ENCODE data around the gene FAM78A.
"Not testable (repeated sequence)": the region's sequence is repeated elsewhere in the genome, so short reads cannot be mapped to it uniquely, and the experiment has no call there.

The FAM78A gene

DNA sequence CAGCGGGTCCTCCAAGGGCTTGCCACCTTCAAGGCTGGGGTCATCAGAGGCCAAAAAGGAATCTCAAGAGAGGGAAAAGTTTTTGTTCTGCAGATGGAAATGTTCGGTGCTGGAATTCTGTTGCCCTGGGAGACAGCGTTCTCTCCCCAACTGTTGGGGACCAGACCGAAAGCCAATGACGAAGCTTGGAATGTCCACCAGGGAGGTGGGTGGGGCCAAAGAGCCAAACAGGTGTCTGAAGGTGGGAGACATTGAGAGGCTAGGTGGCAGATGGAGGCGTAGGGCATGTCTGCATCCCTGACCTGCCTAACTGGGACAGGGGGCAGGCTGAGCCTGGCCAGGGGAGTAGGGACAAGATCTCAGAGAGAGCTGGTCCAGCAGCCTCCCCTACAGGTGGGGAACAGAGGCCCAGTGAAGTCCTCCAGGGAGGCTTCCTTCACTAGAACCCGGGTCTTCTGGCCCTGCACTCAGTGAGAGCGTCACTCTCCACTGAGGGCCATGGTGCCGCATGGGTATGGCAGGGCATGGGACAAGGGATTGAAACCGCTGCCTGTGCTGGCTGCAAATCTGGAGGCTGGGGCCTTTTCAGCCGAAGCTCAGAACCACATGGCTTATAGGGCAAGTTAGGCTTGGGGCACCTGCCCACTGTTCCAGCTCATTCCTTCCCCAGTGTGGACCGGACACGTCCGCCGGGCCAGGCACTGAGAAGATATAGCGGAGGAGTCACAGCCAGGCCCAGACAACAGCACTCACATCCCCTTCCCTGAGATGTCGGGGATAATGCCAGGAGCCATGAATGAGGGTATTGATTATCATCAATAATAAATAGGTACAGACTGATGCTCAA, 5.0 kb upstream of the FAM78A start:
- DNase-seq (ENCODE audit: low read depth): no peak

DNA sequence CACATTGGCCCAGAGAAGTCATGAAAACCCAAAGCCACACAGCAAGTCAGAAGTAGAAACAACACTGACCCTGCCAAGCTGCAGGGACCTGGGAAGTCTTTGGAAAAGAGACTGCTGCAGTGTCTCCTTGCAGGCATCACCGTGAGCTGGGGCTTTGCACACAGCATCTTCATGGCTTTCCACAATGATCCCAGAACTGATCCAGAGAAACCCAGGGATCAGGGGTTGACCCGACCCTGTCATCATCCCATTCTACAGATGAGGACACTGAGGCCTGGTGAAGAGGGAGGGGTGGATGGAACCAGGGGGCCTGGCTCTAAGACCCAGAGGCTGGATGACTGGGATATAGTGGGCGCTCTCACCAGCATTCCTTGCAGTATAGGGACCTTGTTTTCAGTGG, 4.3 kb upstream of the FAM78A start:
- DNase-seq (ENCODE audit: low read depth): no peak

DNA sequence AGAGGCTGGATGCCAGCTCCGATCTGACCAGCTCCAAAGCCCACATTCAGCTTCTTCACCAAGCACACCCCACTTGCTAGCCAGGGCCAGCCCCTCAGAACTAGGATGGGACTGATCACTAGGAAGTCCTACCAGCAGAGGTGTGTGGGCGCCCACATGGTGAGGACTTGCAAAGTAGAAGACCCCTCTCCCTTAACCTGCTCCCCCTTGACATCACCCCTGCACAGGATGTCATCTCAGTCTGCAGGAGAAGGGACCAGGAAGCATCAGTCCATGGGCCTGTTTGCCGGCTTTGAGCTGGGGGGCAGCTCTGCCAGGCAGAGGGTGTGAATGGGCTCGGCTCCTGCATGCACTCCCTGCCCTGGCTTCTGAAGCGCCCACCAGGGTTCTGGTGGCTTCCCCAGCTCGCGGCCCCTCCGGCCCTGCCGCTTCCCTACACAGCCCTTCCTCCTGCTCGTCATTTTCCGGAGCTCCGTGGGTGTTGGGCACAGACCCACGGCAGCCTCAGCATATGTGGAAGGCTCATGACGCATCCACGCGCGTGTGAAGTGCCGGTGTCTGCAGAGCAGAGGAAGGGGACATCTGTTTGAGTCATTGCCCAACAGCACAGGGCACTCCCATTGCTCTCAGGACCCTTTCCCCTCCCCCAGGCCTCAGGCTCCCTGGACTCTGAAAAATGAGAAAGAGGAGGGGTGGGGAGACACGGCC, 3.7 kb upstream of the FAM78A start:
- no peak for DNase-seq (ENCODE audit: low read depth)

DNA sequence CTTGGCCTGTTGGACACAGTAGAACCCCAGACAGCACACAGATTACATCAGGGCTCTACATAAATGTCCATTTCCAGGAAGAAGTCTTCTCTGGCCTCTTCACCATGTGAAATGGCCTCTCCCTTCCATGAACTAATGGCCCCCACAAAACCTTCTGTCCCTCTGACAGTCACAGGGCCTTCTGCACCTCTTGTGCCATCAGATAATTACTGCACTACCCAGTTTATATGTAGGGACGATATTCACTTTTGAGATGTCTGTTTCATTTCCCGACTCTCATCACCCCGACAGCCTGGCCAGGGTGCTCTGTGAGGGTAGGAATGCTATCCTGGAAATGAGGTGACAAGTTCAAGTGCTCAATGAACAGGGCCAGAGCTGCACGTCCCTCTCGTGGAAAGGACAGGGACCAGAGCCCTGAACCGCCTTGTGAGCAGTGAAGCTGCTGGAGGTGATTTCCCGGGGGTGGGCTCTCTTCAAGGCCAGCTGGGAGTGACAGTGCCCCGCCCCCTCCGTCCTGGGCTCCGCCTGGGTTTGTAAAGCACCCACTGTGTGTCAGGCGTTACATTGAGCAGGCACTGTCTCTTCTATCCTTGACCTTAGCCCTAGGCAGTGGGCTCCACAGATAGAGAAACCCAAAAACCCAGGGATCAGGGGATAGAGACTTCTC, 3.0 kb upstream of the FAM78A start:
- no peak for DNase-seq (ENCODE audit: low read depth)

DNA sequence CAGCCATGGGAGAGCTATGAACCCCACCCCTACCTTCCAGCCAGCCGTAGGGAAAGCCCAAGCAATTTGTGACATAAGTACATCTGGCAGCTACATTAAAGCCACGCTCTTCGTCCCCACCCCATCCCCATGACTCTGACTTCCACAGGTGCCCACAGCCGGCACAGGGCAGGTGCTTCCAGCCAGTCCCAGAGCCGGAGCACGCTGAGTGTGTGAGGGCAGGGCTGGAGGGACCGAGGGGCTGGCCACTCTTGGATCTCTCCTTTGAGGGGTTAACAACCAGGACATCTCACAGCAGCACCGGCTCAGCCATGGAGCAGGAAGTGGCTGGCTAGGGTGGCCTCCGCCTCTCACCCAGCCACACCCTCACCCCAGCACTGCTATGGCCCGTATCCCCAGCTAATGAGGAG, 2.4 kb upstream of the FAM78A start:
- DNase-seq (ENCODE audit: low read depth): no peak

DNA sequence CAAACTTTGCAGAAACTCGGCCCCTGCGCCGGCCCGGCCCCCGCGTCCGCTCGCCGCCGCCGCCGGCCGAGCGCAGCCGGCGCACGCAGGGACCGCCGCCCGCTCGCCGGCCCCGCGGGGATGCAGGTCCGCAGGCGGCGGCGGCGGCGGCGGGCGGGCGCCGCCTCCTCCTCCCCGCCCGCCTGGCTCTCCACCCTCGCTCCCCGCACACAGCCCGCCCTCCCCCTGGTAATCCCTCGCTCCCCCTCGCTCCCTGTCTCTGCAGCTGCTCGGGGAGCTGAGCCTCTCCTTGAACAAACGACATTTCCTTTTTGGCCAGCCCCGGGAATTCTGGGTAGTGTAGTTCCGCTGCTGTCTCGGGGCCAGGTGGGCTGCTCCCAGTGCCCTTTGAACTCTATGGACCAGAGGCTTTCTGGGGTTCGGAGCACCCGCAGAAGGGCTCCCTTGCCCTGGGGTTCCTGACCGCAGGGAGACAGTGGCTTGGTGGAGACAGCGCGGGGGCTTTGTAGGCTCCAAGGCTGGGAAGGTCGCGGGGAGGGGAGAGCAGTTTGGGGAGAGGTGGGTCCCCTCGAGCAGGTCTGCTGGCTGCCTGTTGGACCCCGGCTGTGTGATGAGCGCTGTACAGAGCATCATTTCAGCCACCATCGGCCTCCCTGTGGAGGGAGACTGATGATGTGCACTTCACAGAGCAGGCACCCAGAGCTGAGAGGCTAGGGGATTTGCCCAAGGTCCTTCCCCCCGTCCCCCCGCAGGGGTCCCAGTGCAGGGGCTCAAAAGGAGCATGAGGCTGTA, 1.8 kb upstream of the FAM78A start:
- DNase-seq (ENCODE audit: low read depth): peak; percentile 81

DNA sequence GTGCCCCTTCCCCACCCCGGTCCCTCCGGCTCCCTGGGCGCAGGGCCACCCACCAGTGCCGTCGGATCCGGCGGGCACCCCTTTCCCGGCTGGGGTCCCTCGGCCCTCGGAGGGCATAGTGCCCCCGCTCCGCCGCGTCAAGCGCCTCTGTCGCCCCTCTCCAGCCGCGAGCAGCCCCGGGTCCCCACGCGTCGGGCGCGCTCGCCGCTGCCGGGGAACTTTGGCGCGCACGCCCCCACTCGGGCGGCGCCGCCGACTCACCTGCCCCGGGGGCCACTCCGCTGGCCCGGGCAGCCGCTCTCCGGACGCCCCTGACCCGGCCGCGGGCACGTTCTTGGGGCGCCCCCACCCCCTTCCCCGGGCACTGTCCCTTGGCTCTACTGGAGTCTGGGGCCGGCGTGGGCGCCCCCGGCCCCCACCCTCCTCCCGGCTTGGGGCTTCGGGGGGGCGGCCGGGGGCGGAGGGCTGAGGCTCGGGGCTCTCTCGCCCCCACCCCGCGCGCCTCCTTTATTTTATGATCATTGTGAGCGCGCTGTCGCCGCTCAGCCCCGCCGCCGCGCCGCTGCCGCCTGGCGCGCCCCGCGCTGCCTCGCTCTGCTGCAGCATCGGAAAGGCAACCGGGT, 1.1 kb upstream of the FAM78A start:
- no peak for DNase-seq (ENCODE audit: low read depth)

DNA sequence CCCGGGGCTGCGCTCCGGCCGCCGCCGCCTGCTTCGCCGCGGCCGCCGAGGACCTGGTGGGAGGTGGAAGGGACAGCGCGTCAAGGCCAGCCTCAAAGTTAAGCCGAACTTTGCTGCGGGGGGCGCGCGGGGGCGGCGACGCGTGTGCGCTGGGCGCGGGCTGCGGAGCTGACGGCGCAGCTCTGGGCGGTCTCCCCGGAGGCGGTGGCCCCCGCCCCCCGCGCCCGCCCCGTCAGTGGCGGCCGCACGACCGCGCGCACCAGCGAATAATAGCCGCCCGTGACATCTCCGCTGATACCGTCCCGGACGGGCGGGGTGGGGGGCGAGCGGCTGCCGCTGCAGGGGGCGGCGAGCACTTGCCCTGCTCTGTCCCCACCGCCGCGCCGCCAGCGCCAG, 579 bp upstream of the FAM78A start:
- DNase-seq (ENCODE audit: low read depth): no peak

DNA sequence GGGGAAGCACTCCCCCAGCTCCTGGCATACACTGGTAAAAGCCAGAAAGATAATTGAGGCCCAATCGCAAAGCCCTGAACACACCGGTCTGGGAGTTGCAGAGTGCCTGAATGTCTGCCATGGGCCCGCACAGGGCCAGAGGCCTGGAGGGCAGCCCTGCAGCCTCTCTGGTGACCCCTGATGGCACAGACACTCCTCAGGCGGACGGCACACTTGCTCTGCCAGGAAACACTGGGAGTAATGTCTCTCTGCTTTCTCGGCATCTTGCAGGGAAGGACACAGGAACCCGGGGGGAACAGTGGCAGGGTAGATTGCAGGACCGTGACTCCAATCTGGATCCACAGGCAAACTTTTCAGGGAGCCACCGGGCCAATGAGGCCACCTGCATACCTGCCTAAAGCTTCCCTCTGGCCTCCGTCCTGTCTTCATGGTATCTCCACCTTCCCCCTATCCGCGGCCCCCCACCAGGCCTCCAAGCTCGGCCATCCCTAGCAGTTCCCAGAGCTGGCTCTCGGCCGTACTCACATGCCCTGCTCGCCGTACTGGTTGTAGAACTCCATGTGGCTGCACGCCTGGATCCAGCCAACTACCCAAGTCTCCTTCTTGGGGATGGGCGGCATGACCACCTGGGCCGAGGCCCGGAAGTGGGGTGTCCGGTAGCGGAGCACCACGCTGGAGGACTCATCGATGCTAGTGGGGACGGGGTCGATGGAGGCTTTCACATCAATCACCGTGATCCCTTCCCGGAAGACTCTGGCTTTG, 797 bp downstream of the FAM78A start:
- DNase-seq (ENCODE audit: low read depth): no peak

DNA sequence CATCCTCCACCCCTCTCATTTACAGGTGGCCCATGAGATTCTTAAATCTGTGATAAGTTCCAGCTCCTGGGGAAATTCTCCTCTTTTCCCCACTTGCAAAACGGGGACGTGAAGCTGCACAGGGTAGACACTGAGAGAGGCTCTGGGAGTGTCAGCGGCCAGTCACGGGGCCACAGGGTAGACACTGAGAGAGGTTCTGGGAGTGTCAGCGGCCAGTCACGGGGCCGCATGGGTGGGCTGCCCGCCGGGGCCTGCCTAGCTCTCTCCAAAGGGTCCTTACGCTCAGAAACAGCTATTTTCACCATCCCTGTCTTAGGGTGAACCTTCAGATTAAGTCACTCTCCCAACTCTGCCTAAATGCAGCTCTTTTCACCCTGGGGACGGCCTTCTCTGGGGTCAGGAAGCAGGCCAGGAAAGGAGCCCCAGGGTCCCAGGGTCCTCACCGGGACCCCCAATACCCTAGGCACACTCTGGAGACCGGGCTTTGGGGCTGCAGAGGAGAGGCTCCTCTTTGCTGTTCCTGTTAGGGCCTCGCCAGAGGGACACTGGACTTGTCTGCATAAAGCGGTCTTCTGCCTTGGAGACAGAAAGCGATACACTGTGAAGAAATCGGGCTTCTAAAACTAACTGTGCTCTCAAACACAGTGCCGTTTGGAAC, 1.5 kb downstream of the FAM78A start:
- no peak for DNase-seq (ENCODE audit: low read depth)

DNA sequence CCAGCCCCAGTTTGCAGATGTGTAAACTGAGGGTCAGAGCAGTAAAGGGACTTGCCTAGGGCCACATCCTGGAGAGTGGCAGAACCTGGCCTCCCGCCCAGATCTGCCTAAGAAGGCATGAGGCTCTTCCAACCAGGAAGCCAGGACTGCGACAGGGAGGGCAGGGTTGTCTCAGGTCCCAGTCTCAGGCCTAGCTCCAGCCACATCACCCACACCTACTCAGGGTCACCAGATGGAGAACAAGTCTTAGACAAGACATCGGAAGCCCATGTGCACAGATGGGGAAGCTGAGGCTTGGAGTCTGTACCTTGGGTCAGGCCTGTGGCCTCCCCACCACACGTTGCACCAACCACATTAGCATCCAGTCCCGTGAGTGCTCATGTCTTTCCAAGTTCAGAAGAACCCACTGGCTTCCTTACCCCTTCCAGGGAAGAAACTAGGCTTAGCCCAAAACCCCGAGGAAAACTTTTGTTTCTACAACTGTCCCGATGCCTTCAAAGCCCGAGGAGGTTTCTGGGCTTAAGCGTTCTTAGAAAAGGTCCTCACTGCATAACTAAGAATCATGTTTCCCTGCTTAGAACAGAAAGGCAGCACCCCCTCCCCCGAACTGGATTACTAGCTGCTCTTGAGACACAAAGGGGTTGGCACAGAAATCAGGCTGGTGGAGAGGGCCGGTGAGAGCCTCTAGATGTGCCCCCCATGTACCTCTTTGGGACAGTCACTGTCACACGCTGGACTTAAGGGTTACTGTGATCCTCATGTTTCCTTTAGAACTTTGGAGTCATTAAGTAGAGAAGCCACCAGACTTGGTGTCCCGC, 2.2 kb downstream of the FAM78A start:
- no peak for DNase-seq (ENCODE audit: low read depth)

DNA sequence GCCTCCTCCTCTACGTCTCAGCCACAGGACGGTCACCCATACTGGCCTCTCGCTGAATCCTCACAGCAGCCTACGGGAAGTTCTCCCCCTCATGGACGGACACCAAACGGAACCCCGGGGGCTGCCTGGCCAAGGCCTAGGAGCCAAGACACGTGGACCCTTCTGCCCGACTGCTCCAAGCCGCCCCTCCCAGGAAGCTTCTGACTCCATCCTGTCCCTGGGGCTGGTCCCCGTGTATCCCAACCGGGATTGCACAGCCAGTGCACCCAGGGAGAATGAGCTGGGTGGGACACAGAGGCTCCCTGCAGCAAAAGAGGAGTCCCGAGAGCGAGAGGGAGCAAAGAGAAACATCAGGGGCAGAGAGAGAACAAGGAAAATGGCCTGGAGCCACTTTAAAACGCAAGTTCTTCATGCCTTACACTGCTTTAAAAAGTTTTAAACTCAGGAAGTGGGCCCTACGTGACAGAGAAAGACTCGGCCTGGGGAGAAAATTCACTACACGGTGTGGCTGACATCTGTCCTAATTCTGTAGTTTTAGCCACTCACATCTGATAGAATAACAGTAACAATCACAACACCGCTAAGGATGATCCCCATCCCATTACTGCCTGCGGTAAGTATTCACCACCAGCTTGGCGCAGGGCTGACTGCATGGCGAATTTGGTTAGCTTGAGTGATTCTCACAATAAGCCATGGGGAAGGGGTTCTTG, 3.0 kb downstream of the FAM78A start:
- no peak for DNase-seq (ENCODE audit: low read depth)

DNA sequence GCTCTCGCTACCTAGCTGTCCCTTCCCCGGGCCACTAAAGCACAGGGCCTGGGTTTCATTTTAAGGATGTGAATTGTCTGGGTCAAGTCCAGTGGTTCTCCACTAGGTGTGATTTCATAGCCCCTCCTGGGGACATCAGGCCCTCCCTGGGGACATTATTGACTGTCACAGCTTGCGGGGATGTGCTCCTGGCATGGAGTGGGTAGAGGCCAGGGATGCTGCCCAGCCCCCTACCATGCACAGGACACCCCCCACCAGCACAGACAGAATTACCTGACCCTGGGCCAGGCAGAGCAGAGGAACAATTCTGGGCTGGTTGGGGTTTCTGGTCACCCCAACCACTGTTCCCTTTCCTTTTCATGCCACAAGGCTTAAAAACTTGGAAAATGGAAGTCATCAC, 4.1 kb downstream of the FAM78A start:
- DNase-seq (ENCODE audit: low read depth): no peak

DNA sequence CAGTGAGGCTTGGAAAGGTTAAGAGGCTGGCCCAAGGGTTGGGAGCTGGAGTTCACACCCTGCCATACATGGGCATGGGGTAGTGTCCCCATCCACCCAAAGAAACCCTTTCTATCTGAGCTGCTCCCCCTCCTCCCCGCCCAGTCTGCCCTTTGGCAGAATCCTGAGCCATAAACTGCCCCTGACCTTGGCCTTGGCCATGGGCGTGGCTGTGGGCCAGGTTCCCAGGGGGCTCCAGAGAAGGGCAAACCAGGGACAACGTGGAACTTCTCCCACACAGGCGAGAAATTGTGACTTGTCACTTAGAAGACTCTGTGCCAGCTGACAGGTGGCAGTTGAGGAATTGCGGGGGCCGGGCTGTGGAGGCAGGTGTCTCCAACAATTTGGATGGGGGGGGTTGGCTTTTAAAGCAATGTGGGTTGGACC, 4.8 kb downstream of the FAM78A start:
- DNase-seq (ENCODE audit: low read depth): no peak

DNA sequence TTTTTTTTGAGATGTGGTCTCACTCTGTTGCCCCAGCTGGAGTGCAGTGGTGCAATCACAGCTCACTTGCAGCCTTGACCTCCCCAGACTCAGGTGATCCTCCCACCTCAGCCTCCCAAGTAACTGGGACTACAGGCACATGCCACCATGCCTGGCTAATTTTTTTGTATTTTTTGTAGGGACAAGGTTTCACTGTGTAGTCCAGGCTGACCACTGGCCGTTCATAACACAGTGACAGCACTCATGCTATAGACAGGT, 5.4 kb downstream of the FAM78A start:
- DNase-seq (ENCODE audit: low read depth): not testable (repeated sequence)

DNA sequence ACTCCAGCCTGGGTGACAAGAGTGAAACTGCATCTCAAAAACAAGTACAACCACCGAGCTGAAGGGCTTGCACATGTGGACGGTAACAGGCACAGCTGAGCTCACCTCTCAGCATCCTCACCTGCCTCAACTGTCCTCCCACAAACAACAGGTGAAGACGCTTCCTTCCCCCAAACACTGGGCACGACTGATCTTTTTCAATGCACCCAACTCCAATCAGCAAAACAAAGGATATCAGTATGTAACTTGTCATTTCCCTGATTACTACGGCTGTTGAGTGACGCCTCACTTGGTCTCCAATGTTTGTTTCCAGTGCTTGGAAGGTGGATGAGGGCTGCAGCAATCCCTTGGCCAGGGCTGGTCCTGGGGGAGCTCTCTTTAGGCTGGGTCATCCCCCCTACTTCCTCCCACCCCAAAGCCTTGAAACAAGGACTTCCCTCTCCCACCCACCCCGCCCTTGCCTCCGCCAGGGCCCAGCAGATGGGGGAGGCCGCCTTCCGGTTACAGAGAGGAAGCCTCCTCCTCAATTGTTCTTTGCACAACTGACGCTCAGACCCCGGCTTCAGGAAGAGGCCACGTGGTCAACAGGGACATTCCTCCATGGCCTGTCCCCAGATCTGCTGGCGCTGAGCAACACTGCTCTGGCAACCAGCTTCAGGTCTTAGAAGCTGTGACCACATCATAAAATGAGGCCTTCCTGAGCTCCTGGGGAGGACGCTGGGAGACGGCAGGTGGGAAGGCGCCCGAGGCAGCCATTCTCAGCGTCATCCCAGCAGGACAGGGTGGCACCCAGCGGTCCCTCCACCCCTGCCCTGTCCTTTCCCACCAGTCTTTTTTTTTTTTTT, 5.9 kb downstream of the FAM78A start:
- no peak for DNase-seq (ENCODE audit: low read depth)

DNA sequence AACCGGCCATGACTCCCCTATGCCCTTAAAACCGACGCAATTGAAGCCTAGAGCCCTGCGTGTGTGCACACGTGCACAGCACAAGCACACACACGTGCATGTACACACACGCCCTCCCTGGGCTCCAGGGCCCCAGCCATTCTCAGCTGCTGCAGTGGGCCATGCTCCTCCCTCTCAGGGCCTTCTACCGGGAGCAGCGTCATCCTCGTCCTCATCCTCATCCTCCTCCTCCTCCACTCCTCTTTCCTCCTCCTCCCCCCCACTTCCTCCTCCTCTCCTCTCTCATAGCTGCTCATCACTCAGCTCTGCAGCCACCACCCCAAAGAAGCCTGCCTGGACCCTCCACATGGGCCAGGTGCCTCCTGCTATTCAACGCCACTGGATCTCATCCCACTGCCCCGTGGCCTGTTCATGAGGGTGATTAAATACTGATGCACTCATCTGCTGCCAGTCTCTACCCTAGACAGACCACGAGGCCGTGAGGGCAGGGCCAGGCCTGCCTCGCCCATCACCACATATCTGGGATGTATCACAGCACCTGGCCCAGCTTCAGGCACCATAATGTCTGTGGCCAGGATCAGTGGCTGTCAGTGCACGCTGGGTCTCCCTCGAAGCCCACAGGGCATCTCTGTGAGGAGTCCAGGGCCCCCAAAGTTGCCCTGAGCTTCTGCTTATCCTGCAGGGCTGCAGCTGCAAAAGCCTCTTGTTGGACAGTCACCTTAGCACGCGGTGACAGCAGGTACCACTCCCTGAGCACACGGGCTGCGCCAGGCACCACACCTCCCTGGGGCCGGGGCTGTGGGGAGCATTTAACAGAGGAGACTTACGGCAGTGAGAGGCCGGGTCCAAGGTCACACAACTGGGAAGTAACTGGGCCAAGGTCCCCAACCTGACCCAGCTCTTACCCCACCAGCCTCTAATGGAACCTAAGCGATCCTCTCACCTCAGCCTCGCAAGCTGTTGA, 9.8 kb downstream of the FAM78A start:
- DNase-seq (ENCODE audit: low read depth): no peak
